Thyroid gland (tissue), 4 donors: ENCODE data around the gene YWHAG.

Experiments
- POLR2A ChIP-seq, 2 donors: fragments of 450-650 bp; IDR thresholded peaks; one replicate each; pipeline ENCODE4 v1.6.1; 2017; ENCODE audit warnings: antibody characterized with exemption in 2 of 2, mild to moderate bottlenecking in 2 of 2, moderate library complexity in 1 of 2
- TF ChIP-seq, protein P1 (sequence below), 6 experiments: fragments of 200-600 bp in 3 of 6; fragments of 450-650 bp in 3 of 6; sonication (generic) in 3 of 6; IDR thresholded peaks; one replicate each; pipeline ENCODE4 v1.5.1; 2016 to 2019; ENCODE audit warnings: antibody characterized with exemption in 6 of 6, mild to moderate bottlenecking in 2 of 6, inconsistent platforms in 1 of 6, moderate library complexity in 1 of 6

GRCh38 chr7:76377186-76377918, 18.6 kb upstream of the YWHAG start:
- TF ChIP-seq, protein P1, sequence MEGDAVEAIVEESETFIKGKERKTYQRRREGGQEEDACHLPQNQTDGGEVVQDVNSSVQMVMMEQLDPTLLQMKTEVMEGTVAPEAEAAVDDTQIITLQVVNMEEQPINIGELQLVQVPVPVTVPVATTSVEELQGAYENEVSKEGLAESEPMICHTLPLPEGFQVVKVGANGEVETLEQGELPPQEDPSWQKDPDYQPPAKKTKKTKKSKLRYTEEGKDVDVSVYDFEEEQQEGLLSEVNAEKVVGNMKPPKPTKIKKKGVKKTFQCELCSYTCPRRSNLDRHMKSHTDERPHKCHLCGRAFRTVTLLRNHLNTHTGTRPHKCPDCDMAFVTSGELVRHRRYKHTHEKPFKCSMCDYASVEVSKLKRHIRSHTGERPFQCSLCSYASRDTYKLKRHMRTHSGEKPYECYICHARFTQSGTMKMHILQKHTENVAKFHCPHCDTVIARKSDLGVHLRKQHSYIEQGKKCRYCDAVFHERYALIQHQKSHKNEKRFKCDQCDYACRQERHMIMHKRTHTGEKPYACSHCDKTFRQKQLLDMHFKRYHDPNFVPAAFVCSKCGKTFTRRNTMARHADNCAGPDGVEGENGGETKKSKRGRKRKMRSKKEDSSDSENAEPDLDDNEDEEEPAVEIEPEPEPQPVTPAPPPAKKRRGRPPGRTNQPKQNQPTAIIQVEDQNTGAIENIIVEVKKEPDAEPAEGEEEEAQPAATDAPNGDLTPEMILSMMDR (IDR thresholded peaks at IDR 0.05): no peak
- TF ChIP-seq POLR2A (IDR thresholded peaks at IDR 0.05): no peak
